ENCODE data around the gene ID1.

The ID1 gene, protein sequence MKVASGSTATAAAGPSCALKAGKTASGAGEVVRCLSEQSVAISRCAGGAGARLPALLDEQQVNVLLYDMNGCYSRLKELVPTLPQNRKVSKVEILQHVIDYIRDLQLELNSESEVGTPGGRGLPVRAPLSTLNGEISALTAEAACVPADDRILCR

DNA sequence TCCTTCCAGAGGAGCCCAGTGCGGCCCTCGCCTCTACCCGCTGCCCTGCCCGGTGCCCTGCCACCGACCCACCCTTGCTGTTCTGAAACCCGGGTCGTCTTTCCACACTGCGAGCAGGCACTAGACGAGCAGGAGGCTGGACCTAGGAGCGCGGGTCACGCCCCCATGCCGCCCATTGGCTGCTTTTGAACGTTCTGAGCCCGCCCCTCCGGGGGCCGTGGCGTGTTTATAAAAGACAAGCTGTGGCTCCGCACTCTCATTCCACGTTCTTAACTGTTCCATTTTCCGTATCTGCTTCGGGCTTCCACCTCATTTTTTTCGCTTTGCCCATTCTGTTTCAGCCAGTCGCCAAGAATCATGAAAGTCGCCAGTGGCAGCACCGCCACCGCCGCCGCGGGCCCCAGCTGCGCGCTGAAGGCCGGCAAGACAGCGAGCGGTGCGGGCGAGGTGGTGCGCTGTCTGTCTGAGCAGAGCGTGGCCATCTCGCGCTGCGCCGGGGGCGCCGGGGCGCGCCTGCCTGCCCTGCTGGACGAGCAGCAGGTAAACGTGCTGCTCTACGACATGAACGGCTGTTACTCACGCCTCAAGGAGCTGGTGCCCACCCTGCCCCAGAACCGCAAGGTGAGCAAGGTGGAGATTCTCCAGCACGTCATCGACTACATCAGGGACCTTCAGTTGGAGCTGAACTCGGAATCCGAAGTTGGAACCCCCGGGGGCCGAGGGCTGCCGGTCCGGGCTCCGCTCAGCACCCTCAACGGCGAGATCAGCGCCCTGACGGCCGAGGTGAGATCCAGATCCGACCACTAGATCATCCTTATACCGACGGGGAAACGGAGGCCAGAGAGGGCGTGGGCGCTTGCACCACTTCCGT is at the start of gene ID1:
TSS of gene ID1 (plus strand) at position 259 of the 871 bp plus-strand sequence. CDS start at position 358, 99 bp downstream.
- DNase-seq (ENCODE audit: low read depth in 2 of 2), result peak; percentile 76 to 80

DNA sequence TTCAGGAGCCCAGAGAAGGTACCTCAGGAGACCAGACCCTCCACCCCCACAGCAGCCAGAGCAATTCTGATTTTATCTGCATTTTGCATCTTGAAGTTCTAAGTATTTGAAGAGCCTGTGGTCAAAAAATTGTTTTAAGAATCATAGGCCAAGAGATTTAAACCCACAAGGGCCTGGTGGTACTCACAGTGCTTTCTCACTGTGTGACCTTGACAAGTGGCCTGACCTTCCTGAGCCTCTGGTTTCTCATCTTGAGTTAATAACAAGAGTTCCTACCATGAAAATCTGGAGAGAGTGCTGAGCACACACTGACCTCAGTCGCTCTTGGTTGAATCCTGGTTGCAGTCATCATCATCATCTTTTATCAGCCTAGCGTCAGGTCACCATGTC is 45.4 kb upstream of the ID1 start:
- no peak for DNase-seq (ENCODE audit: low read depth in 2 of 2)

- DNase-seq (ENCODE audit: low read depth in 2 of 2), result peak in 1 of 2 experiments; percentile 51
These were observed 44.9 kb upstream of the ID1 start for GRCh38 chr20:31560094-31560745.

DNA sequence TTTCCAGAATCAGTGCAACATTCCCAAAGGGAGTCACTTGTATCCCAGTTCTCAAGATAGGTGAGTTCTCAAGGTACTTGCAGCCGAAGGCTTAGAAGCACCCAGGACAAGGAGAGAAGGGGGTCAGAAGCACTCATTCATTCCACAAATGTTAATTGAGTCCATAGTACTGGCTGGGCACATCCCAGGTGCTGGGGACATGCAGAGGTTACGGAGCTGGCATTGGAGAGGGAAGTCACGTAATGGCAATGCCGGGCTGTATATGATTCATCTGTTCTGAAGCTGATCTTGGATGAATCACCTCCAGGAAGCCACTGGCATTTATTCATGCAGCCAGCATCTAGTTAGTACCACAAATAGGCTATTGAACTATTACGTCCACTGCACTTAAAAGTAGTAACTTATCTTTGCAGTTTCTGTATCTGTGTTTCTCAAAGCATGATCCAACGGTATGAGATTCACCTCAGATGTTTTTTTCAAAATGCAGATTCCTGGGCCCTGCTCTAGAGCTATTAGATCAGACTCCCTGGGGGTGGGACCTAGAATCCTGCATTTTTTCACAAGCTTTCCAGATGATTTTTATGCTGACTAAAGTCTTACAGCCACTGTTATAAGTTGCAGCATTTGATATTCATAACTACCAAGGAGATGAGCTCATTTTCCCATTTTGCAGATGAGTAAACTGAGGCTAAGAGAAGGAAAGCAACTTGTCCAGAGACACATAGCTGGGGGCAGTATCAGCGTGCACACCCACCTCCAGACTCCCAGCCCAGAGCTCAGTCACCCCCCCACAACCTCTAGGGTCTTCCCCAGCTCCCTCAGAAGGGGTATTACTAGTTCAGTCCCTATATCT is 44.1 kb upstream of the ID1 start:
- peak; percentile 73 to 74 for DNase-seq (ENCODE audit: low read depth in 2 of 2)

- DNase-seq (ENCODE audit: low read depth in 2 of 2), result no peak
These were observed 42.8 kb upstream of the ID1 start for GRCh38 chr20:31562241-31562640.

- no peak for DNase-seq (ENCODE audit: low read depth in 2 of 2)
These were observed 40.8 kb upstream of the ID1 start for GRCh38 chr20:31564284-31564683.

- DNase-seq (ENCODE audit: low read depth in 2 of 2), result no peak
These were observed 39.3 kb upstream of the ID1 start for GRCh38 chr20:31565699-31566318.

GRCh38 chr20:31566319-31566657 is 38.8 kb upstream of the ID1 start:
- no peak for DNase-seq (ENCODE audit: low read depth in 2 of 2)

- DNase-seq (ENCODE audit: low read depth in 2 of 2), result no peak
These were observed 38.3 kb upstream of the ID1 start for GRCh38 chr20:31566658-31567379.

GRCh38 chr20:31567380-31567720 is 37.7 kb upstream of the ID1 start:
- DNase-seq (ENCODE audit: low read depth in 2 of 2), result no peak

GRCh38 chr20:31568041-31568731 is 36.9 kb upstream of the ID1 start:
- no peak for DNase-seq (ENCODE audit: low read depth in 2 of 2)

DNA sequence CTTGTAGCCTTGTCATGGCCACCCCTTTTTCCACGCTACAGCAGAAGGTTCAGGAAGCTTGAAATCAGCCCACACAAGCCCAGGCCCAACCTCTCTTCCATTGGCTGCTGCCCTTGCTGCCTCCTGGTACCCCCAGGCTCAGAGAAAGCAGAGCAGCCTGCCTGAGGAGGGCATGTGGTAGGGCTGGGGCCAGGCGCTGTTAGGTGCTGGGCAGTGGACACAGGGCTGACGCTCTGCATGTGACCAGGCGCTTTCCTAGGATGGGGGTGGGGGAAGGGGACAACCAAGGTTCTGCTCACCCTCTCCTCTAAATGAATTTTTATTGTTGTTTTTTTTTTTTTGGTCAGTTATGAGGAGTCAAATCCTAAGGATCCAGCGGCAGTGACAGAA is 36.3 kb upstream of the ID1 start:
- no peak for DNase-seq (ENCODE audit: low read depth in 2 of 2)

GRCh38 chr20:31569163-31570020 is 35.7 kb upstream of the ID1 start:
- no peak for DNase-seq (ENCODE audit: low read depth in 2 of 2)

- no peak for DNase-seq (ENCODE audit: low read depth in 2 of 2)
These were observed 35.0 kb upstream of the ID1 start for GRCh38 chr20:31570021-31570463.

- DNase-seq (ENCODE audit: low read depth in 2 of 2), result no peak
These were observed 34.1 kb upstream of the ID1 start for GRCh38 chr20:31570735-31571617.

DNA sequence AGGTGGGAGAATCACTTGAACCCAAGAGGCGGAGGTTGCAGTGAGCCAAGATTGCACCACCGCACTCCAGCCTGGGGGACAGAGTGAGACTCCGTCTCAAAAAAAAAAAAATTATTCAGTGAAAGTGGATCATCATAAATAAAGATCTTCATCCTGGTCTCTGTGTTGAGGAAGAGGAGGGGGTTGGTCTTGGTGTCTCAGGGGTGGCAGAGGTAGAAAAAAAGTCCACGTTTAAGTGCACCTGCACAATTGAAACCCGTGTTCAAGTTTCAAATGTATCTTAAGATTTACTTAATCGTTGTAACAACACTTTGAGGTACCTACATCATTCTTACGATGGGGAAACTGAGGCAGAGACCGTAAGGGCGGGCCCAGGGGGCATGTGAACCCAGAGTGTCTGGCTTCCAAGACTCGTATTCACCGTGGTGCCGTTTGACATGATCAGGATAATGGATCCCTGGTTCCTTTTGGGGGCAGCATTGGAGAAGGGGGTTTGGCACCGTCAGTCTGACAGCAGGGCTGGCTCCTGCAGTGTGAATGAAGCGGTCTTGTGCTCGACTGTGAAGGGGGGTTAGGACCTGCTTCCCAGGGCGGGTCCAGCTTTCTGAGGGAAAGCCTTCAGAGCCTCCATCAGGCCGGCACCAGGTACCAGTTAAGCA is 32.9 kb upstream of the ID1 start:
- DNase-seq (ENCODE audit: low read depth in 2 of 2), result no peak

DNA sequence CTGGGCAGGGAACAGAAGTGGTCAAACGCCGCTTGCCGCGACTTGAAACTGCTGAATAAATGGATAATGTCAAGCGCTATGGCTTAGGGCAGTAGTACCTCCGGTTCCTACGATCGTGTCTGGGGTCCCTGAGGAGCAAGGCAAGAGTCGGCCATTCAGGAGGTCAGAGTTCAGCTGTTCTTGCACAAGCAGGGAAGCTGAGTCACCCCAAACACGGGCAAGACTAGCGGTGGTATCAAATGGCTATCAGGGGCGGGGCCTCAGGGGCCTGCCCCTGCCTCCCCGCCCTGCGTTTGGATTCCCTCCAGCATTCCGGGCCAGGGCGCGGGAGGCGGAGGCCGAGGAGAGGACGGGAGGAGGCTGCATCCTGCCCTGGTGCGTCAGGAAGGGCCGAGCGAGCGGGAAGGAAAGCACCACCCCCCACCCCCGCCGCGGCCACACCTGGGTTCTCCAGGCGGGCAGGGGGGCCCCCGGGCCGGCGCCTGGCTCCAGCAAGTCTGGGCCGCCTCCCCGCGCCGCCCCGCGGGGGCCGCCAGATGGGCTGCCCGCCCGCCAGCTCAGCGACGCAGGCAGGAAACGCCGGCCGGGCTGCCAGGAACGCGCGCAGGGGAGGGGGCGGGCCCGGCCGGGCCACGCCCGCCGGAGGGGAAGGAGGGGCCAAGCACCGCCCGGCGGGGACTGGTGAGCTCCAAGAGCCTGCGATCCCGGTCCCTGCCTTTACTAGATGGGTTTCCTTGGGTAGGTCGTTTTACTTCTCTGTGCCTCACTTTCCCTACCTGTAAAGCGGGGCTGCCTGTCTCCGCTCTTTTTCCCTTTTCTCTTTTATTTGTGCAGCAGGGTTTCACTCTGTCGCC is 32.2 kb upstream of the ID1 start:
- peak; percentile 95 to 96 for DNase-seq (ENCODE audit: low read depth in 2 of 2)
